ENCODE results near the gene MATCAP1.

MATCAP1 gene

GRCh38 chr16:67179421-67180080 lies 4.2 kb downstream of the MATCAP1 start:
- TF ChIP-seq, protein P1, sequence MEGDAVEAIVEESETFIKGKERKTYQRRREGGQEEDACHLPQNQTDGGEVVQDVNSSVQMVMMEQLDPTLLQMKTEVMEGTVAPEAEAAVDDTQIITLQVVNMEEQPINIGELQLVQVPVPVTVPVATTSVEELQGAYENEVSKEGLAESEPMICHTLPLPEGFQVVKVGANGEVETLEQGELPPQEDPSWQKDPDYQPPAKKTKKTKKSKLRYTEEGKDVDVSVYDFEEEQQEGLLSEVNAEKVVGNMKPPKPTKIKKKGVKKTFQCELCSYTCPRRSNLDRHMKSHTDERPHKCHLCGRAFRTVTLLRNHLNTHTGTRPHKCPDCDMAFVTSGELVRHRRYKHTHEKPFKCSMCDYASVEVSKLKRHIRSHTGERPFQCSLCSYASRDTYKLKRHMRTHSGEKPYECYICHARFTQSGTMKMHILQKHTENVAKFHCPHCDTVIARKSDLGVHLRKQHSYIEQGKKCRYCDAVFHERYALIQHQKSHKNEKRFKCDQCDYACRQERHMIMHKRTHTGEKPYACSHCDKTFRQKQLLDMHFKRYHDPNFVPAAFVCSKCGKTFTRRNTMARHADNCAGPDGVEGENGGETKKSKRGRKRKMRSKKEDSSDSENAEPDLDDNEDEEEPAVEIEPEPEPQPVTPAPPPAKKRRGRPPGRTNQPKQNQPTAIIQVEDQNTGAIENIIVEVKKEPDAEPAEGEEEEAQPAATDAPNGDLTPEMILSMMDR (IDR thresholded peaks at IDR 0.05; ENCODE audit: low read length): peak; percentile 59
- TF ChIP-seq EZH2 (IDR thresholded peaks at IDR 0.05; ENCODE audit: borderline replicate concordance, low read length): no peak
- no peak overlapping the region for H3K27ac ChIP-seq (ENCODE audit: low read depth, low read length, poor library complexity, severe bottlenecking)
- H3K4me2 ChIP-seq (ENCODE audit: low read length): no peak overlapping the region
- no peaks in the 10 kb centered on the region for H3F3A ChIP-seq (ENCODE audit: insufficient read depth, low read length)
- no peak overlapping the region for H3K9ac ChIP-seq (ENCODE audit: low read length)
- no peaks in the 10 kb centered on the region for H3K79me2 ChIP-seq (ENCODE audit: insufficient read depth, low read length)
- H4K20me1 ChIP-seq (ENCODE audit: insufficient read depth, low read length): no peaks in the 10 kb centered on the region
- H2AFZ ChIP-seq (ENCODE audit: low read length): no peak overlapping the region
- H3K4me3 ChIP-seq (ENCODE audit: low read depth, low read length, poor library complexity, severe bottlenecking): no peak overlapping the region
- no peaks in the 10 kb centered on the region for H3K36me3 ChIP-seq (ENCODE audit: insufficient read depth, low read length)
- no peaks in the 10 kb centered on the region for H3K9me2 ChIP-seq (ENCODE audit: low read depth, low read length)
- no peaks in the 10 kb centered on the region for H3K9me3 ChIP-seq (ENCODE audit: low read length)
- H3K4me1 ChIP-seq (ENCODE audit: insufficient read depth, low read length, severe bottlenecking): peaks cover 27% of the 10 kb centered on the region
- H3K27me3 ChIP-seq (ENCODE audit: insufficient read depth, low read length): peaks cover 11% of the 10 kb centered on the region; the same call in 1 of the 2 replicates

- peak overlapping the region; percentile 55 for H3K4me3 ChIP-seq (ENCODE audit: low read depth, low read length, poor library complexity, severe bottlenecking)
- peak overlapping the region; percentile 31; the same call in 1 of the 2 replicates for H3K9ac ChIP-seq (ENCODE audit: low read length)
- peaks cover 30% of the 10 kb centered on the region for H3K4me1 ChIP-seq (ENCODE audit: insufficient read depth, low read length, severe bottlenecking)
- no peaks in the 10 kb centered on the region for H3F3A ChIP-seq (ENCODE audit: insufficient read depth, low read length)
- peak overlapping the region; percentile 81 for H3K4me2 ChIP-seq (ENCODE audit: low read length)
- H4K20me1 ChIP-seq (ENCODE audit: insufficient read depth, low read length): no peaks in the 10 kb centered on the region
- H3K27ac ChIP-seq (ENCODE audit: low read depth, low read length, poor library complexity, severe bottlenecking): no peak overlapping the region
- peaks cover 11% of the 10 kb centered on the region; the same call in 1 of the 2 replicates for H3K27me3 ChIP-seq (ENCODE audit: insufficient read depth, low read length)
- H3K79me2 ChIP-seq (ENCODE audit: insufficient read depth, low read length): no peaks in the 10 kb centered on the region
- no peak overlapping the region for H2AFZ ChIP-seq (ENCODE audit: low read length)
- no peaks in the 10 kb centered on the region for H3K9me2 ChIP-seq (ENCODE audit: low read depth, low read length)
- H3K9me3 ChIP-seq (ENCODE audit: low read length): no peaks in the 10 kb centered on the region
- no peaks in the 10 kb centered on the region for H3K36me3 ChIP-seq (ENCODE audit: insufficient read depth, low read length)
- no peak for TF ChIP-seq EZH2 (IDR thresholded peaks at IDR 0.05; ENCODE audit: borderline replicate concordance, low read length)
- TF ChIP-seq, protein P1 (IDR thresholded peaks at IDR 0.05; ENCODE audit: low read length): no peak
Observed at GRCh38 chr16:67177743-67178699, 5.7 kb downstream of the MATCAP1 start.

GRCh38 chr16:67176662-67177061 lies 7.1 kb downstream of the MATCAP1 start:
- Histone ChIP-seq H3K4me1 (ENCODE audit: insufficient read depth, low read length, severe bottlenecking) (peaks cover 22% of the 10 kb centered on the region), H3K79me2 (ENCODE audit: insufficient read depth, low read length) (no peaks in the 10 kb centered on the region), H3K27me3 (ENCODE audit: insufficient read depth, low read length) (peaks cover 11% of the 10 kb centered on the region; the same call in 1 of the 2 replicates), H3K36me3 (ENCODE audit: insufficient read depth, low read length) (no peaks in the 10 kb centered on the region), H2AFZ (ENCODE audit: low read length) (no peak overlapping the region), H3K9me2 (ENCODE audit: low read depth, low read length) (no peaks in the 10 kb centered on the region), H3K27ac (ENCODE audit: low read depth, low read length, poor library complexity, severe bottlenecking) (no peak overlapping the region), H3K4me3 (ENCODE audit: low read depth, low read length, poor library complexity, severe bottlenecking) (no peak overlapping the region), H3F3A (ENCODE audit: insufficient read depth, low read length) (no peaks in the 10 kb centered on the region), H3K9me3 (ENCODE audit: low read length) (no peaks in the 10 kb centered on the region), H3K9ac (ENCODE audit: low read length) (no peak overlapping the region), H3K4me2 (ENCODE audit: low read length) (no peak overlapping the region), H4K20me1 (ENCODE audit: insufficient read depth, low read length) (no peaks in the 10 kb centered on the region)
- TF ChIP-seq, protein P1 (IDR thresholded peaks at IDR 0.05; ENCODE audit: low read length): no peak
- TF ChIP-seq EZH2 (IDR thresholded peaks at IDR 0.05; ENCODE audit: borderline replicate concordance, low read length): no peak

Measured in OCI-LY1 (cell line).